ENCODE data around the gene SNX25. TPM values are rescaled to one million over a fixed set of nuclear protein-coding genes. Genes with fewer than 3 reads are reported as not detected.
"Not testable (repeated sequence)": the region's sequence is repeated elsewhere in the genome, so short reads cannot be mapped to it uniquely, and the experiment has no call there.

The SNX25 gene
- total and polyA plus RNA-seq, 4 donors = 2.8 to 13.9 (median 5.0) TPM

GRCh38 chr4:185238750-185239149 lies 29.4 kb downstream of the SNX25 start (continued):
- no peak for TF ChIP-seq TAF1 (conservative IDR thresholded peaks at IDR 0.05)
- TF ChIP-seq HNF4A (conservative IDR thresholded peaks at IDR 0.05) = no peak
- TF ChIP-seq HNF4G (IDR thresholded peaks at IDR 0.05) = no peak
- TF ChIP-seq RAD21 (IDR thresholded peaks at IDR 0.05) = no peak
- no peak for TF ChIP-seq MAX (IDR thresholded peaks at IDR 0.05)
- no peak for TF ChIP-seq FOXA2 (IDR thresholded peaks at IDR 0.05)

- H3K36me3 ChIP-seq (ENCODE audit: control insufficient read depth in 4 of 4, insufficient read depth in 3 of 4, low read depth in 1 of 4, low read length in 3 of 4); H3K9ac ChIP-seq (ENCODE audit: low read depth in 1 of 2, low read length in 2 of 2); H3K27ac ChIP-seq (ENCODE audit: low read depth in 1 of 2, low read length in 2 of 2); H3K9me3 ChIP-seq (ENCODE audit: control insufficient read depth in 4 of 4, low read length in 3 of 4); H3K4me1 ChIP-seq (ENCODE audit: control insufficient read depth in 4 of 4, insufficient read depth in 4 of 4, low read length in 3 of 4); H3K4me3 ChIP-seq (ENCODE audit: low read depth in 1 of 3, low read length in 3 of 3); DNase-seq (ENCODE audit: low spot score); H3K27me3 ChIP-seq (ENCODE audit: control insufficient read depth in 4 of 4, insufficient read depth in 4 of 4, low read length in 3 of 4): not testable (repeated sequence)
- 91% methylated on average over 26 of the region's 32 CpGs for WGBS
Observed at GRCh38 chr4:185240486-185240885, 31.1 kb downstream of the SNX25 start.

GRCh38 chr4:185242749-185243533 lies 33.5 kb downstream of the SNX25 start:
- H3K9ac ChIP-seq (ENCODE audit: low read depth in 1 of 2, low read length in 2 of 2) = no peak overlapping the region
- TF ChIP-seq, protein P1, sequence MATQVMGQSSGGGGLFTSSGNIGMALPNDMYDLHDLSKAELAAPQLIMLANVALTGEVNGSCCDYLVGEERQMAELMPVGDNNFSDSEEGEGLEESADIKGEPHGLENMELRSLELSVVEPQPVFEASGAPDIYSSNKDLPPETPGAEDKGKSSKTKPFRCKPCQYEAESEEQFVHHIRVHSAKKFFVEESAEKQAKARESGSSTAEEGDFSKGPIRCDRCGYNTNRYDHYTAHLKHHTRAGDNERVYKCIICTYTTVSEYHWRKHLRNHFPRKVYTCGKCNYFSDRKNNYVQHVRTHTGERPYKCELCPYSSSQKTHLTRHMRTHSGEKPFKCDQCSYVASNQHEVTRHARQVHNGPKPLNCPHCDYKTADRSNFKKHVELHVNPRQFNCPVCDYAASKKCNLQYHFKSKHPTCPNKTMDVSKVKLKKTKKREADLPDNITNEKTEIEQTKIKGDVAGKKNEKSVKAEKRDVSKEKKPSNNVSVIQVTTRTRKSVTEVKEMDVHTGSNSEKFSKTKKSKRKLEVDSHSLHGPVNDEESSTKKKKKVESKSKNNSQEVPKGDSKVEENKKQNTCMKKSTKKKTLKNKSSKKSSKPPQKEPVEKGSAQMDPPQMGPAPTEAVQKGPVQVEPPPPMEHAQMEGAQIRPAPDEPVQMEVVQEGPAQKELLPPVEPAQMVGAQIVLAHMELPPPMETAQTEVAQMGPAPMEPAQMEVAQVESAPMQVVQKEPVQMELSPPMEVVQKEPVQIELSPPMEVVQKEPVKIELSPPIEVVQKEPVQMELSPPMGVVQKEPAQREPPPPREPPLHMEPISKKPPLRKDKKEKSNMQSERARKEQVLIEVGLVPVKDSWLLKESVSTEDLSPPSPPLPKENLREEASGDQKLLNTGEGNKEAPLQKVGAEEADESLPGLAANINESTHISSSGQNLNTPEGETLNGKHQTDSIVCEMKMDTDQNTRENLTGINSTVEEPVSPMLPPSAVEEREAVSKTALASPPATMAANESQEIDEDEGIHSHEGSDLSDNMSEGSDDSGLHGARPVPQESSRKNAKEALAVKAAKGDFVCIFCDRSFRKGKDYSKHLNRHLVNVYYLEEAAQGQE (IDR thresholded peaks at IDR 0.05) = no peak
- no peak for TF ChIP-seq TAF1 (conservative IDR thresholded peaks at IDR 0.05)
- TF ChIP-seq MAX (IDR thresholded peaks at IDR 0.05) = no peak
- TF ChIP-seq SP1 (IDR thresholded peaks at IDR 0.05) = no peak
- TF ChIP-seq GABPA (IDR thresholded peaks at IDR 0.05 in 1 of 2, conservative IDR thresholded peaks at IDR 0.05 in 1 of 2) = no peak
- TF ChIP-seq YY1 (IDR thresholded peaks at IDR 0.05) = no peak
- no peak for TF ChIP-seq RAD21 (IDR thresholded peaks at IDR 0.05)
- no peak for TF ChIP-seq EGR1 (IDR thresholded peaks at IDR 0.05; ENCODE audit: low read depth in 2 of 2)
- no peak for TF ChIP-seq JUND (IDR thresholded peaks at IDR 0.05)
- no peak for TF ChIP-seq FOXA2 (IDR thresholded peaks at IDR 0.05)
- TF ChIP-seq HNF4A (conservative IDR thresholded peaks at IDR 0.05) = no peak
- no peak for TF ChIP-seq HNF4G (IDR thresholded peaks at IDR 0.05)
- no peak for TF ChIP-seq ZBTB33 (IDR thresholded peaks at IDR 0.05)
- TF ChIP-seq NR2F2 (IDR thresholded peaks at IDR 0.05) = no peak
- no peak for TF ChIP-seq ATF3 (IDR thresholded peaks at IDR 0.05)
- TF ChIP-seq CTCF (IDR thresholded peaks at IDR 0.05; ENCODE audit: low read depth, low read length, missing input control) = no peak
- TF ChIP-seq FOXA1 (IDR thresholded peaks at IDR 0.05) = no peak
- TF ChIP-seq RXRA (IDR thresholded peaks at IDR 0.05) = no peak
- H3K4me3 ChIP-seq (ENCODE audit: low read depth in 1 of 3, low read length in 3 of 3) = no peak overlapping the region
- peaks cover 0 to 2% (median 0%) of the 10 kb centered on the region in 4 donors for H3K9me3 ChIP-seq (ENCODE audit: control insufficient read depth in 4 of 4, low read length in 3 of 4)
- no peak for DNase-seq (ENCODE audit: low spot score)
- WGBS = 97% methylated on average over 6 of the region's 6 CpGs
- H3K36me3 ChIP-seq (ENCODE audit: control insufficient read depth in 4 of 4, insufficient read depth in 3 of 4, low read depth in 1 of 4, low read length in 3 of 4) = peaks cover 0 to 2% (median 0%) of the 10 kb centered on the region in 4 donors
- peaks cover 0 to 2% (median 0%) of the 10 kb centered on the region in 4 donors for H3K4me1 ChIP-seq (ENCODE audit: control insufficient read depth in 4 of 4, insufficient read depth in 4 of 4, low read length in 3 of 4)
- H3K27ac ChIP-seq (ENCODE audit: low read depth in 1 of 2, low read length in 2 of 2) = no peak overlapping the region
- no peaks in the 10 kb centered on the region for H3K27me3 ChIP-seq (ENCODE audit: control insufficient read depth in 4 of 4, insufficient read depth in 4 of 4, low read length in 3 of 4)

All from liver (tissue), 9 donors.